ENCODE results near the gene WWOX.

DNA sequence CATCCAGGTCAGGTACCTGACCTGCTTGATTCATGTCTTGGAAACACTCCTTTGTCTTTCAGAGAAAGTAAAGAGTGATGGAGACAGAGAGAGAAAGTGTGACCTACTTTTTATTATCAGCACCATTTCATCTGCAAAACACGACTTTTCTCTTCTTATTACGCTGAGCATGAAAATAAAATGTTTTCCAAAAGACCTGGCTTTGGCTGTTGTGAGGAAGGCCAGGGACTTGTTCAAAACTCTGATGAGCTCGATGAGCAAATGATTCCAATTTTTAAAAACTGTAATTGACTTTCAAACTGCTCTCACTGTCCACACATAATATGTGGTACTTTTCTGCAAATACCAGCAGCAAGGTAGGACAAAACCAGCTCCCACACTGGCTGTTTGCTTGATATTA lies 821.2 kb downstream of the WWOX start:
- TF ChIP-seq, protein P1, sequence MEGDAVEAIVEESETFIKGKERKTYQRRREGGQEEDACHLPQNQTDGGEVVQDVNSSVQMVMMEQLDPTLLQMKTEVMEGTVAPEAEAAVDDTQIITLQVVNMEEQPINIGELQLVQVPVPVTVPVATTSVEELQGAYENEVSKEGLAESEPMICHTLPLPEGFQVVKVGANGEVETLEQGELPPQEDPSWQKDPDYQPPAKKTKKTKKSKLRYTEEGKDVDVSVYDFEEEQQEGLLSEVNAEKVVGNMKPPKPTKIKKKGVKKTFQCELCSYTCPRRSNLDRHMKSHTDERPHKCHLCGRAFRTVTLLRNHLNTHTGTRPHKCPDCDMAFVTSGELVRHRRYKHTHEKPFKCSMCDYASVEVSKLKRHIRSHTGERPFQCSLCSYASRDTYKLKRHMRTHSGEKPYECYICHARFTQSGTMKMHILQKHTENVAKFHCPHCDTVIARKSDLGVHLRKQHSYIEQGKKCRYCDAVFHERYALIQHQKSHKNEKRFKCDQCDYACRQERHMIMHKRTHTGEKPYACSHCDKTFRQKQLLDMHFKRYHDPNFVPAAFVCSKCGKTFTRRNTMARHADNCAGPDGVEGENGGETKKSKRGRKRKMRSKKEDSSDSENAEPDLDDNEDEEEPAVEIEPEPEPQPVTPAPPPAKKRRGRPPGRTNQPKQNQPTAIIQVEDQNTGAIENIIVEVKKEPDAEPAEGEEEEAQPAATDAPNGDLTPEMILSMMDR (IDR thresholded peaks at IDR 0.05), result no peak
- TF ChIP-seq POLR2A (IDR thresholded peaks at IDR 0.05), result no peak

Data from right lobe of liver (tissue), 4 donors.